ENCODE data around the gene SAV1.

GRCh38 chr14:50631408-50631821 lies 36.7 kb downstream of the SAV1 start:
- no peak for TF ChIP-seq ZSCAN12 (CRISPR knock-in tag; IDR thresholded peaks at IDR 0.05)
- no peak for TF ChIP-seq ZMYM4 (CRISPR knock-in tag; IDR thresholded peaks at IDR 0.05)
